ENCODE measurements around the gene LRIG2. TPM values are rescaled to one million over a fixed set of nuclear protein-coding genes. Genes with fewer than 3 reads are reported as not detected.

The LRIG2 gene
- total RNA-seq, 1 experiment from 2014 or later, result 14.8 TPM

DNA sequence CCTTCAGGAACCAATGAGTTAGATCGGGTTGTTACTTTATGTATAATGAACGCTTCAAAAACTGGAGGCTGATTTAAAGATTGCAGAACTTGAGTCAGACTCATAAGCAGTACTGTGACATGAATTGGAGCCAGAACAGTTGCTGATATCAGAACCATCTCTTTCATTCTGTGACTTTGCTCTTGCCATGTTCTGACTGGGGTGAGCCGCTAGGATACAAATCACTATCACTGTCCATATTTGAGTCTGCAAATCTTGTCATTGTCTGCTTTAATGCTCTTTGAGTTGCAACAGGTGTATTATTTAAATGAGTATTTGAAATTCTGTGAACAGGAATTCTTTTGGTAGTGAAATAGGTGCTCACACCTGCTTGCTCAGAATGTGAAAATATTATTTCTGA is 52.5 kb downstream of the LRIG2 start:
- H3K9me3 ChIP-seq (ENCODE audit: low read depth, low read length, poor library complexity, severe bottlenecking), result no peaks in the 10 kb centered on the region
- H3K27me3 ChIP-seq (replicated peaks; ENCODE audit: insufficient read depth, low read depth, low read length, poor library complexity), result no peaks in the 10 kb centered on the region
- no peak overlapping the region for H3K27ac ChIP-seq (ENCODE audit: low read depth, low read length, poor library complexity, severe bottlenecking)
- CTCF ChIA-PET, result no interaction called here
- no TSS peak for BruUV-seq (replicated peaks)
- H3K36me3 ChIP-seq (ENCODE audit: insufficient read depth, low read length, poor library complexity, severe bottlenecking), result peaks cover 49% of the 10 kb centered on the region
- intact Hi-C loops (cut with micrococcal nuclease; ENCODE audit: unreplicated experiment), result no loop called here
- H3K4me3 ChIP-seq (ENCODE audit: low read depth, low read length, poor library complexity, severe bottlenecking), result no peak overlapping the region
- H3K4me1 ChIP-seq (ENCODE audit: insufficient read depth, low read length, poor library complexity, severe bottlenecking), result no peaks in the 10 kb centered on the region
- no peak for DNase-seq (ENCODE audit: low spot score)
- POLR2A ChIA-PET (ENCODE audit: low non-redundant PET), result interaction anchor here (0.7 kb wide), 1 partner anchor 198 kb away, joined by 3 read pairs; no protein-coding TSS in a partner anchor
- no peak for TF ChIP-seq CTCF (conservative IDR thresholded peaks at IDR 0.05; ENCODE audit: low read depth, low read length)
- no peak for TF ChIP-seq EZH2 (IDR thresholded peaks at IDR 0.05; ENCODE audit: borderline replicate concordance, low read depth, low read length, poor library complexity, severe bottlenecking)

DNA sequence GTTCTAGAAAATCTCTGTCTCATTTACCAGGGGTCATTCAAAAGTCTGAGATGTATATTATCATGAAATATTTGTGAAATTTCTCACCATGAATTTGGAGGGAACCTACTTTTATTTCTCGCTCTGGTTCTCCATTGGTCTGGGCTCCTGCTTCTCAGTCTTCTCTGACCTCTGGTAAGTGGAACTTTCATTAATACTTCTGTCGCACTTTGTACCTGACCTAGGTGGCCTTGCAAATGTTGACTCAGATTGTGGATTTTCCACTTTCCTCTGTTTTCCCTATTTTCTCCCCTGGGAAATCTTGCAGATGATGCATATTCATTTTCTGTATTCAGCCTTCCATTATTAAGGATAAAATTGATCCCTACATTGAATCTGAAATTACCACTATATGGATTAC is 53.2 kb downstream of the LRIG2 start:
- ChIA-PET POLR2A (ENCODE audit: low non-redundant PET) (interaction anchor here (0.6 kb wide), 1 partner anchor 25 kb away, joined by 4 read pairs; no protein-coding TSS in a partner anchor), CTCF (no interaction called here)
- DNase-seq (ENCODE audit: low spot score), result no peak
- no peak overlapping the region for H3K27ac ChIP-seq (ENCODE audit: low read depth, low read length, poor library complexity, severe bottlenecking)
- H3K4me3 ChIP-seq (ENCODE audit: low read depth, low read length, poor library complexity, severe bottlenecking), result no peak overlapping the region
- TF ChIP-seq CTCF (conservative IDR thresholded peaks at IDR 0.05; ENCODE audit: low read depth, low read length), result no peak
- no peak for TF ChIP-seq EZH2 (IDR thresholded peaks at IDR 0.05; ENCODE audit: borderline replicate concordance, low read depth, low read length, poor library complexity, severe bottlenecking)
- H3K27me3 ChIP-seq (replicated peaks; ENCODE audit: insufficient read depth, low read depth, low read length, poor library complexity), result no peaks in the 10 kb centered on the region
- H3K9me3 ChIP-seq (ENCODE audit: low read depth, low read length, poor library complexity, severe bottlenecking), result no peaks in the 10 kb centered on the region
- no TSS peak for BruUV-seq (replicated peaks)
- H3K4me1 ChIP-seq (ENCODE audit: insufficient read depth, low read length, poor library complexity, severe bottlenecking), result no peaks in the 10 kb centered on the region
- intact Hi-C loops (cut with micrococcal nuclease; ENCODE audit: unreplicated experiment), result no loop called here
- H3K36me3 ChIP-seq (ENCODE audit: insufficient read depth, low read length, poor library complexity, severe bottlenecking), result peaks cover 44% of the 10 kb centered on the region

- Histone ChIP-seq H3K9me3 (ENCODE audit: low read depth, low read length, poor library complexity, severe bottlenecking) (no peaks in the 10 kb centered on the region), H3K27me3 (replicated peaks; ENCODE audit: insufficient read depth, low read depth, low read length, poor library complexity) (no peaks in the 10 kb centered on the region), H3K36me3 (ENCODE audit: insufficient read depth, low read length, poor library complexity, severe bottlenecking) (peaks cover 32% of the 10 kb centered on the region), H3K27ac (ENCODE audit: low read depth, low read length, poor library complexity, severe bottlenecking) (peak overlapping the region; percentile 17), H3K4me3 (ENCODE audit: low read depth, low read length, poor library complexity, severe bottlenecking) (no peak overlapping the region), H3K4me1 (ENCODE audit: insufficient read depth, low read length, poor library complexity, severe bottlenecking) (no peaks in the 10 kb centered on the region)
- intact Hi-C loops (cut with micrococcal nuclease; ENCODE audit: unreplicated experiment), result no loop called here
- TF ChIP-seq CTCF (conservative IDR thresholded peaks at IDR 0.05; ENCODE audit: low read depth, low read length), result no peak
- no peak for TF ChIP-seq EZH2 (IDR thresholded peaks at IDR 0.05; ENCODE audit: borderline replicate concordance, low read depth, low read length, poor library complexity, severe bottlenecking)
- CTCF ChIA-PET, result no interaction called here
- DNase-seq (ENCODE audit: low spot score), result no peak
- POLR2A ChIA-PET (ENCODE audit: low non-redundant PET), result no interaction called here
- BruUV-seq (replicated peaks), result no TSS peak
Measured at GRCh38 chr1:113128116-113128515, 55.1 kb downstream of the LRIG2 start.

All from A673 (cell line).